Ovary (tissue), 9 donors: Measurements from ENCODE around the gene FAM184B. TPM values are rescaled to one million over a fixed set of nuclear protein-coding genes. Genes with fewer than 3 reads are reported as not detected.

Experiments
- DNase-seq, 5 donors: peaks; one replicate each; pipeline ENCODE4 v3.0.0-alpha.2; 2019 to 2020
- H3K27ac ChIP-seq, 2 donors: fragments of 200-600 bp; one replicate each; pipeline versions ENCODE4 v1.5.1 to v1.8.0; 2019 to 2022
- H3K27me3 ChIP-seq: fragments of 200-600 bp; one replicate; pipeline ENCODE4 v1.8.0; 2022
- H3K36me3 ChIP-seq: fragments of 200-600 bp; sonication (generic); one replicate; pipeline ENCODE4 v1.5.1; 2019
- H3K4me1 ChIP-seq: one replicate; pipeline ENCODE4 v1.8.1; 2013; ENCODE audit warnings: mild to moderate bottlenecking, moderate library complexity; ENCODE audit not compliant: insufficient read depth
- H3K4me3 ChIP-seq: fragments of 200-600 bp; sonication (generic); one replicate; pipeline ENCODE4 v1.5.1; 2017
- H3K9me3 ChIP-seq, 2 donors: fragments of 200-600 bp in 1 of 2; sonication (generic) in 1 of 2; one replicate each; pipeline versions ENCODE4 v1.5.1 to v1.8.1; 2013 to 2019; ENCODE audit warnings: mild to moderate bottlenecking in 1 of 2, moderate library complexity in 1 of 2
- CTCF ChIP-seq, 3 donors: fragments of 450-650 bp in 2 of 3; fragments of 200-600 bp in 1 of 3; IDR thresholded peaks; one replicate each; pipeline versions ENCODE4 v1.5.1 to v1.8.0; 2016 to 2022; ENCODE audit warnings: antibody characterized with exemption in 3 of 3, mild to moderate bottlenecking in 1 of 3
- EP300 ChIP-seq: sonication (generic); formaldehyde crosslinking; IDR thresholded peaks from one replicate; pipeline ENCODE4 v1.6.1; 2017; ENCODE audit warnings: antibody characterized with exemption
- POLR2A ChIP-seq: fragments of 450-650 bp; IDR thresholded peaks from one replicate; pipeline ENCODE4 v1.6.1; 2017; ENCODE audit warnings: antibody characterized with exemption, mild to moderate bottlenecking, moderate library complexity
- WGBS, 3 donors: extraction: QIAGEN DNeasy Blood & Tissue Kit in 1 of 3; methylation state at CpG; one replicate each; pipeline versions ENCODE4 v1.1.5 to v1.1.7; 2013 to 2017; 5-methylcytosine and 5-hydroxymethylcytosine counted together
- intact Hi-C, 4 donors: fragments of 100-400 bp; cut with DNase I; formaldehyde crosslinking; loops; one replicate each; pipeline versions ENCODE4 v1.11.0 to v1.15.1; 2022 to 2023
- polyA plus RNA-seq, 2 donors: library from polyadenylated mRNA; stranded (reverse); fragments of 200-250 nt in 1 of 2; fragments of 350-450 nt in 1 of 2; fragmentation: Illumina TruSeq in 1 of 2; extraction: RNeasy Lipid Tissue Mini Kit (QIAGEN cat#74804) in 1 of 2; gene quantifications; one replicate each; pipeline ENCODE4 v1.2.3, GENCODE V29; 2013 to 2014
- total RNA-seq, 7 donors: library from RNA; depleted of rRNA in 2 of 7; stranded (reverse); fragments of >200 nt in 2 of 7; fragmentation: NEBNext Ultra II Directional in 3 of 7; extraction: Animal tissue kit (Norgen Biotek cat#: 25700) in 3 of 7; gene quantifications; one replicate each; pipeline versions ENCODE4 v1.1.0 to v1.2.4, GENCODE V29; 2016 to 2023
- donor health status: DM: no; HTN: no; CAD: no; lungs with moderate emphysema.
- donor health status: DM: no; HTN: no; CAD: no.
- donor health status: Bipolar disorder and iron deficiency.
- donor health status: DM: yes; HTN: yes; CAD: no.
- donor health status: DM: no; HTN: no; CAD: no.
- donor health status: DM: yes; HTN: yes; CAD: no.

FAM184B gene
- total and polyA plus RNA-seq, 9 donors: 0.03 to 0.17 (median 0.04) TPM; not detected in 5

- Histone ChIP-seq H3K4me1 (no peaks in the 10 kb centered on the region), H3K27me3 (no peaks in the 10 kb centered on the region), H3K4me3 (no peak overlapping the region), H3K36me3 (no peaks in the 10 kb centered on the region), H3K9me3 (peaks cover 0 to 4% of the 10 kb centered on the region in 2 donors), H3K27ac (no peak overlapping the region)
- 72 to 88% (median 86%) methylated on average over 2 of the region's 2 CpGs for WGBS, 3 donors
- TF ChIP-seq POLR2A: no peak
- intact Hi-C loops: no loop called here
- no peak for DNase-seq
Measured at GRCh38 chr4:17699380-17699779, 82.0 kb downstream of the FAM184B start.

GRCh38 chr4:17698116-17698515 is 83.3 kb downstream of the FAM184B start:
- WGBS, 3 donors: 63 to 64% (median 63%) methylated on average over 4 of the region's 4 CpGs
- intact Hi-C loops: no loop called here
- TF ChIP-seq EP300: no peak
- no peak for TF ChIP-seq CTCF (IDR thresholded peaks at IDR 0.05)
- TF ChIP-seq POLR2A: no peak
- Histone ChIP-seq H3K36me3 (no peaks in the 10 kb centered on the region), H3K4me1 (no peaks in the 10 kb centered on the region), H3K9me3 (peaks cover 0 to 4% of the 10 kb centered on the region in 2 donors), H3K27ac (no peak overlapping the region), H3K27me3 (no peaks in the 10 kb centered on the region), H3K4me3 (no peak overlapping the region)
- DNase-seq: no peak

GRCh38 chr4:17695341-17695740 is 86.1 kb downstream of the FAM184B start:
- intact Hi-C loops: no loop called here
- WGBS, 3 donors: 78 to 92% (median 92%) methylated on average over 3 of the region's 3 CpGs
- no peak overlapping the region for H3K27ac ChIP-seq

GRCh38 chr4:17694552-17694951 is 86.9 kb downstream of the FAM184B start:
- Histone ChIP-seq H3K9me3 (peaks cover 0 to 4% of the 10 kb centered on the region in 2 donors), H3K27me3 (no peaks in the 10 kb centered on the region), H3K27ac (no peak overlapping the region), H3K36me3 (no peaks in the 10 kb centered on the region), H3K4me3 (no peak overlapping the region), H3K4me1 (no peaks in the 10 kb centered on the region)
- 28 to 48% (median 37%) methylated on average over 1 of the region's 1 CpG for WGBS, 3 donors
- intact Hi-C loops: no loop called here
- DNase-seq: no peak
- no peak for TF ChIP-seq CTCF (IDR thresholded peaks at IDR 0.05)
- TF ChIP-seq POLR2A: no peak
- no peak for TF ChIP-seq EP300

More at GRCh38 chr4:17695341-17695740, 86.1 kb downstream of the FAM184B start:
- no peak for DNase-seq
- Histone ChIP-seq H3K4me3 (no peak overlapping the region), H3K4me1 (no peaks in the 10 kb centered on the region), H3K36me3 (no peaks in the 10 kb centered on the region), H3K27me3 (no peaks in the 10 kb centered on the region), H3K9me3 (peaks cover 0 to 4% of the 10 kb centered on the region in 2 donors)
- TF ChIP-seq EP300 (no peak), POLR2A (no peak), CTCF (IDR thresholded peaks at IDR 0.05) (no peak)

- WGBS, 3 donors: 96 to 97% (median 97%) methylated on average over 1 of the region's 1 CpG
- no peaks in the 10 kb centered on the region for H3K36me3 ChIP-seq
- no peaks in the 10 kb centered on the region for H3K4me1 ChIP-seq
- no peak for TF ChIP-seq POLR2A
- no peak for TF ChIP-seq EP300
- no peak for TF ChIP-seq CTCF (IDR thresholded peaks at IDR 0.05)
- intact Hi-C loops: no loop called here
- no peaks in the 10 kb centered on the region for H3K9me3 ChIP-seq
- H3K27ac ChIP-seq: no peak overlapping the region
- no peak for DNase-seq
- H3K4me3 ChIP-seq: no peak overlapping the region
- H3K27me3 ChIP-seq: no peaks in the 10 kb centered on the region
Measured at GRCh38 chr4:17690898-17691297, 90.5 kb downstream of the FAM184B start.
